ENCODE data around the gene OR2A7.
"Not testable (repeated sequence)": the region's sequence is repeated elsewhere in the genome, so short reads cannot be mapped to it uniquely, and the experiment has no call there.

DNA sequence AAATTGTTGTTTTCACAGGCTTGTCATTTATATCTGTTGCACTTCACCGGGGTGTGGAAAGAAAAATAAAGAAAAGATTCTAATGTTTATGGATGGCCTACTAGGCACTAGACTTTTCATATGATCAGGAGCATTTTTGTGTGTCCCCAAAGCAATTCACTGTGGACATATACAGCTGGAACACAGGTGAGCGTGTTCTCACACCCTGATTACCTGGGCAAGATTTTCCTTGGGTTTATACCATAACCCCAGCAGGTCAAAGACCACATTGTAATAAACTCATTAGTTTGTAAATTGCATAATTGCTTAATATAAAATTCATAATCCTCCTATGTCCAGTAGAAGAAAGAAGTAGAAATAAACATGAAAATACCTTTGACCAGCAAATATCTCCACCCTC lies 46.6 kb upstream of the OR2A7 start:
- TF ChIP-seq, protein P1, sequence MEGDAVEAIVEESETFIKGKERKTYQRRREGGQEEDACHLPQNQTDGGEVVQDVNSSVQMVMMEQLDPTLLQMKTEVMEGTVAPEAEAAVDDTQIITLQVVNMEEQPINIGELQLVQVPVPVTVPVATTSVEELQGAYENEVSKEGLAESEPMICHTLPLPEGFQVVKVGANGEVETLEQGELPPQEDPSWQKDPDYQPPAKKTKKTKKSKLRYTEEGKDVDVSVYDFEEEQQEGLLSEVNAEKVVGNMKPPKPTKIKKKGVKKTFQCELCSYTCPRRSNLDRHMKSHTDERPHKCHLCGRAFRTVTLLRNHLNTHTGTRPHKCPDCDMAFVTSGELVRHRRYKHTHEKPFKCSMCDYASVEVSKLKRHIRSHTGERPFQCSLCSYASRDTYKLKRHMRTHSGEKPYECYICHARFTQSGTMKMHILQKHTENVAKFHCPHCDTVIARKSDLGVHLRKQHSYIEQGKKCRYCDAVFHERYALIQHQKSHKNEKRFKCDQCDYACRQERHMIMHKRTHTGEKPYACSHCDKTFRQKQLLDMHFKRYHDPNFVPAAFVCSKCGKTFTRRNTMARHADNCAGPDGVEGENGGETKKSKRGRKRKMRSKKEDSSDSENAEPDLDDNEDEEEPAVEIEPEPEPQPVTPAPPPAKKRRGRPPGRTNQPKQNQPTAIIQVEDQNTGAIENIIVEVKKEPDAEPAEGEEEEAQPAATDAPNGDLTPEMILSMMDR (IDR thresholded peaks at IDR 0.05 in 8 of 11, conservative IDR thresholded peaks at IDR 0.05 in 3 of 11) = not testable (repeated sequence)
- not testable (repeated sequence) for TF ChIP-seq POLR2A, POLR2AphosphoS5 (IDR thresholded peaks at IDR 0.05)

Data from spleen (tissue), 7 donors.